ENCODE results near the gene ELMOD2.
A peak's percentile ranks its signal among the peaks of the same experiment; 100 is the strongest.

The ELMOD2 gene

DNA sequence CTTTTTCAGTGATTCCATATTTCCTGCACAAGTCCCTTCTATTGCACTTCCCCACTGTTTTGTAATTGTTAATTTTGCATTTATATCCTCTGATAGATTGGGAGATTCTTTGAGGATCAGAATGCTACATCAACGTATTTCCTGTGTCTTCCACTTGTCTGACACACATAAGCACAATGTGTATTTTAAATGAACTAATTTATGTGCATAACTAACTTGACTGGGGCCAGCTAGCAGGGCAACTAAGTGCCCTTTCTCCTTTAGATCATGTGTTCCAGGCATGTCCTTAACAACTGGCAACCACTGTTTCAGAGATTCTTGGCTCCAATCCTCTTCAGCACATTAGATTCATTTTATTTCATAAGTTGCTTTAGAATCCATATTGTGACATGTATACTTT is 60.5 kb downstream of the ELMOD2 start:
- no peak for ATAC-seq
- TF ChIP-seq TCF4 (CRISPR knock-in tag; IDR thresholded peaks at IDR 0.05; ENCODE audit: borderline replicate concordance) (no peak), ISL1 (CRISPR knock-in tag; IDR thresholded peaks at IDR 0.05) (no peak), OSR1 (CRISPR knock-in tag; IDR thresholded peaks at IDR 0.05) (no peak), SNAI2 (CRISPR knock-in tag; IDR thresholded peaks at IDR 0.05) (no peak)
- TF ChIP-seq, protein P1, sequence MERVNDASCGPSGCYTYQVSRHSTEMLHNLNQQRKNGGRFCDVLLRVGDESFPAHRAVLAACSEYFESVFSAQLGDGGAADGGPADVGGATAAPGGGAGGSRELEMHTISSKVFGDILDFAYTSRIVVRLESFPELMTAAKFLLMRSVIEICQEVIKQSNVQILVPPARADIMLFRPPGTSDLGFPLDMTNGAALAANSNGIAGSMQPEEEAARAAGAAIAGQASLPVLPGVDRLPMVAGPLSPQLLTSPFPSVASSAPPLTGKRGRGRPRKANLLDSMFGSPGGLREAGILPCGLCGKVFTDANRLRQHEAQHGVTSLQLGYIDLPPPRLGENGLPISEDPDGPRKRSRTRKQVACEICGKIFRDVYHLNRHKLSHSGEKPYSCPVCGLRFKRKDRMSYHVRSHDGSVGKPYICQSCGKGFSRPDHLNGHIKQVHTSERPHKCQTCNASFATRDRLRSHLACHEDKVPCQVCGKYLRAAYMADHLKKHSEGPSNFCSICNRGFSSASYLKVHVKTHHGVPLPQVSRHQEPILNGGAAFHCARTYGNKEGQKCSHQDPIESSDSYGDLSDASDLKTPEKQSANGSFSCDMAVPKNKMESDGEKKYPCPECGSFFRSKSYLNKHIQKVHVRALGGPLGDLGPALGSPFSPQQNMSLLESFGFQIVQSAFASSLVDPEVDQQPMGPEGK (CRISPR knock-in tag; IDR thresholded peaks at IDR 0.05; ENCODE audit: borderline replicate concordance), result no peak

DNA sequence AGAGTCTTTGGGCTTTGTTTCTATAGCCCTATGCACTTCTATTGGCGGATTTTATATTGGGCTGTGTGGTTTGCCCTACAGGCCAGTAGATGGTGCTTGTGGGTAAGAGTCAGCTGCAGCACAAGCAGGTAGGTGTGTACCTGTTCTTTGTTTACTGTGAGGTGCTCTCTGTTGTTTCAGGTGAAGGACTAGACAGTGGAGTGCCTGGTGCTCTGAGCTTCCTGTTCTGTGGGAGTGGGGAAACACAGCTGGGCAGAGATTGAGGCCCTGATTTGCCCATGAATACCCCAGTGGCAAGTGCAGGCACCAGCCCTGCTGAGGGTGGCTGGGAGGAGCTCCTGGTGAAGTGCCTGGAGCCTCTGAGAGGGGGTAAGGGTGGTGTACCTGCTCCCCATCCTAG is 71.1 kb downstream of the ELMOD2 start:
- peak; percentile 69 for ATAC-seq
- TF ChIP-seq BACH2 (CRISPR knock-in tag; IDR thresholded peaks at IDR 0.05; ENCODE audit: borderline replicate concordance) (no peak), ARNTL (CRISPR knock-in tag; IDR thresholded peaks at IDR 0.05; ENCODE audit: borderline replicate concordance, low read depth) (no peak), ZFP30 (CRISPR knock-in tag; IDR thresholded peaks at IDR 0.05) (no peak), OSR1 (CRISPR knock-in tag; IDR thresholded peaks at IDR 0.05) (no peak), ZNF70 (CRISPR knock-in tag; IDR thresholded peaks at IDR 0.05) (no peak), ZNF565 (CRISPR knock-in tag; conservative IDR thresholded peaks at IDR 0.05; ENCODE audit: low read depth) (no peak), ZFP3 (CRISPR knock-in tag; IDR thresholded peaks at IDR 0.05) (no peak), TOX (CRISPR knock-in tag; IDR thresholded peaks at IDR 0.05; ENCODE audit: borderline replicate concordance) (no peak), ESRRG (CRISPR knock-in tag; IDR thresholded peaks at IDR 0.05) (no peak), ZC3H10 (CRISPR knock-in tag; IDR thresholded peaks at IDR 0.05) (no peak), ISL1 (CRISPR knock-in tag; IDR thresholded peaks at IDR 0.05) (no peak)
- TF ChIP-seq, protein P2, sequence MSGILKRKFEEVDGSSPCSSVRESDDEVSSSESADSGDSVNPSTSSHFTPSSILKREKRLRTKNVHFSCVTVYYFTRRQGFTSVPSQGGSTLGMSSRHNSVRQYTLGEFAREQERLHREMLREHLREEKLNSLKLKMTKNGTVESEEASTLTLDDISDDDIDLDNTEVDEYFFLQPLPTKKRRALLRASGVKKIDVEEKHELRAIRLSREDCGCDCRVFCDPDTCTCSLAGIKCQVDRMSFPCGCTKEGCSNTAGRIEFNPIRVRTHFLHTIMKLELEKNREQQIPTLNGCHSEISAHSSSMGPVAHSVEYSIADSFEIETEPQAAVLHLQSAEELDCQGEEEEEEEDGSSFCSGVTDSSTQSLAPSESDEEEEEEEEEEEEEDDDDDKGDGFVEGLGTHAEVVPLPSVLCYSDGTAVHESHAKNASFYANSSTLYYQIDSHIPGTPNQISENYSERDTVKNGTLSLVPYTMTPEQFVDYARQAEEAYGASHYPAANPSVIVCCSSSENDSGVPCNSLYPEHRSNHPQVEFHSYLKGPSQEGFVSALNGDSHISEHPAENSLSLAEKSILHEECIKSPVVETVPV (CRISPR knock-in tag; IDR thresholded peaks at IDR 0.05), result no peak
- TF ChIP-seq, protein P3, sequence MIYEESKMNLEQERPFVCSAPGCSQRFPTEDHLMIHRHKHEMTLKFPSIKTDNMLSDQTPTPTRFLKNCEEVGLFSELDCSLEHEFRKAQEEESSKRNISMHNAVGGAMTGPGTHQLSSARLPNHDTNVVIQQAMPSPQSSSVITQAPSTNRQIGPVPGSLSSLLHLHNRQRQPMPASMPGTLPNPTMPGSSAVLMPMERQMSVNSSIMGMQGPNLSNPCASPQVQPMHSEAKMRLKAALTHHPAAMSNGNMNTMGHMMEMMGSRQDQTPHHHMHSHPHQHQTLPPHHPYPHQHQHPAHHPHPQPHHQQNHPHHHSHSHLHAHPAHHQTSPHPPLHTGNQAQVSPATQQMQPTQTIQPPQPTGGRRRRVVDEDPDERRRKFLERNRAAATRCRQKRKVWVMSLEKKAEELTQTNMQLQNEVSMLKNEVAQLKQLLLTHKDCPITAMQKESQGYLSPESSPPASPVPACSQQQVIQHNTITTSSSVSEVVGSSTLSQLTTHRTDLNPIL (CRISPR knock-in tag; IDR thresholded peaks at IDR 0.05; ENCODE audit: low read depth), result no peak
- TF ChIP-seq, protein P1 (CRISPR knock-in tag; IDR thresholded peaks at IDR 0.05; ENCODE audit: borderline replicate concordance), result no peak

DNA sequence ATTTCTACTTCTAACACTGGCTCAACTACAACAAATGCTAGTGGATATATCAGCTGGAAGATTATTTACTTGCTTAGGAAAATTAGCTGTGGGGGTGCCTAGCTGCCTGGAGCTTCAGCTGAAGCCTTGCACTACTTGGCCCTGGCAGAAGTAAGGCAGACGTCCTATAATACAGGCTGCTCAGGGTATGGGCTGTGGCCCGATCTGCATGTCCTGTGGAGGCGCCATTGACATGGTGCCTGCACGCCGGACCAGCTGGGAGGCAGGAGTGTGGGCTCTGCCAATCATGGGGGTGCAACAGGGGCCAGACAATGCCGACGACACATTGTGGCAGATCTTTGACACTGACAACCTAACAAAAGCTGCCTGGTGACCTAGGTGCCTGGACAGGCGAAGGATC is 76.4 kb downstream of the ELMOD2 start:
- ATAC-seq, result no peak
- no peak for TF ChIP-seq PPARA (CRISPR knock-in tag; IDR thresholded peaks at IDR 0.05; ENCODE audit: borderline replicate concordance)
- TF ChIP-seq ZNF8 (CRISPR knock-in tag; IDR thresholded peaks at IDR 0.05), result no peak
- TF ChIP-seq ZNF565 (CRISPR knock-in tag; conservative IDR thresholded peaks at IDR 0.05; ENCODE audit: low read depth), result no peak
- TF ChIP-seq ZC3H10 (CRISPR knock-in tag; IDR thresholded peaks at IDR 0.05), result no peak
- no peak for TF ChIP-seq RARB (CRISPR knock-in tag; IDR thresholded peaks at IDR 0.05)
- TF ChIP-seq BACH2 (CRISPR knock-in tag; IDR thresholded peaks at IDR 0.05; ENCODE audit: borderline replicate concordance), result no peak
- TF ChIP-seq OSR1 (CRISPR knock-in tag; IDR thresholded peaks at IDR 0.05), result no peak
- TF ChIP-seq, protein P2 (CRISPR knock-in tag; IDR thresholded peaks at IDR 0.05), result no peak
- no peak for TF ChIP-seq TOX (CRISPR knock-in tag; IDR thresholded peaks at IDR 0.05; ENCODE audit: borderline replicate concordance)
- TF ChIP-seq GLIS3 (CRISPR knock-in tag; IDR thresholded peaks at IDR 0.05), result no peak
- TF ChIP-seq, protein P1 (CRISPR knock-in tag; IDR thresholded peaks at IDR 0.05; ENCODE audit: borderline replicate concordance), result no peak
- no peak for TF ChIP-seq ISL1 (CRISPR knock-in tag; IDR thresholded peaks at IDR 0.05)
- TF ChIP-seq ZFP30 (CRISPR knock-in tag; IDR thresholded peaks at IDR 0.05), result no peak
